ENCODE measurements around the gene DAG1. TPM values are rescaled to one million over a fixed set of nuclear protein-coding genes. Genes with fewer than 3 reads are reported as not detected.
A peak's percentile ranks its signal among the peaks of the same experiment; 100 is the strongest.

DAG1 gene
- total and polyA plus RNA-seq, 10 of the 15 experiments (the other 5 are each of a cell fraction or from before 2014, with no cell fraction given): 0.33 to 16.3 (median 9.2) TPM

- peak; percentile 62; the same call in 1 of the 2 replicates for TF ChIP-seq SMAD5 (IDR thresholded peaks at IDR 0.05; ENCODE audit: low read depth)
- TF ChIP-seq NKRF (conservative IDR thresholded peaks at IDR 0.05): no peak; the same call in 1 of the 2 replicates
- TF ChIP-seq, protein P1, sequence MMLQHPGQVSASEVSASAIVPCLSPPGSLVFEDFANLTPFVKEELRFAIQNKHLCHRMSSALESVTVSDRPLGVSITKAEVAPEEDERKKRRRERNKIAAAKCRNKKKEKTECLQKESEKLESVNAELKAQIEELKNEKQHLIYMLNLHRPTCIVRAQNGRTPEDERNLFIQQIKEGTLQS (IDR thresholded peaks at IDR 0.05; ENCODE audit: borderline replicate concordance, extremely low read depth, low read depth, low read length): no peak
- peak; percentile 77; the same call in 2 of the 3 replicates for TF ChIP-seq POU2F2 (IDR thresholded peaks at IDR 0.05; ENCODE audit: borderline replicate concordance, low read depth, low read length)
- TF ChIP-seq, protein P2, sequence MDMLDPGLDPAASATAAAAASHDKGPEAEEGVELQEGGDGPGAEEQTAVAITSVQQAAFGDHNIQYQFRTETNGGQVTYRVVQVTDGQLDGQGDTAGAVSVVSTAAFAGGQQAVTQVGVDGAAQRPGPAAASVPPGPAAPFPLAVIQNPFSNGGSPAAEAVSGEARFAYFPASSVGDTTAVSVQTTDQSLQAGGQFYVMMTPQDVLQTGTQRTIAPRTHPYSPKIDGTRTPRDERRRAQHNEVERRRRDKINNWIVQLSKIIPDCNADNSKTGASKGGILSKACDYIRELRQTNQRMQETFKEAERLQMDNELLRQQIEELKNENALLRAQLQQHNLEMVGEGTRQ (IDR thresholded peaks at IDR 0.05; ENCODE audit: borderline replicate concordance, low read depth, low read length): no peak
- 0 out of 2 replicates have a peak, but pooled peaks have one; percentile 9 for TF ChIP-seq GATAD2B (conservative IDR thresholded peaks at IDR 0.05; ENCODE audit: low read depth)
- no peak for TF ChIP-seq TBL1XR1 (IDR thresholded peaks at IDR 0.05; ENCODE audit: low read depth, low read length)
- TF ChIP-seq RFX5 (IDR thresholded peaks at IDR 0.05; ENCODE audit: low read depth, low read length): 0 out of 2 replicates have a peak, but pooled peaks have one; percentile 18
- no peak for TF ChIP-seq CEBPZ (IDR thresholded peaks at IDR 0.05; ENCODE audit: low read depth, low read length)
- no peak for TF ChIP-seq EP300 (IDR thresholded peaks at IDR 0.05; ENCODE audit: borderline replicate concordance in 1 of 2, control insufficient read depth in 1 of 2, low read depth in 2 of 2, low read length in 2 of 2)
- no peak for TF ChIP-seq ZNF274 (IDR thresholded peaks at IDR 0.05; ENCODE audit: insufficient read depth, insufficient read length)
- TF ChIP-seq TCF12 (IDR thresholded peaks at IDR 0.05; ENCODE audit: low read depth, low read length): no peak
- TF ChIP-seq MYB (IDR thresholded peaks at IDR 0.05; ENCODE audit: borderline replicate concordance, low read depth, low read length): no peak
- TF ChIP-seq HDAC2 (IDR thresholded peaks at IDR 0.05): no peak
- TF ChIP-seq E4F1 (IDR thresholded peaks at IDR 0.05; ENCODE audit: borderline replicate concordance, partially characterized antibody): no peak
- TF ChIP-seq, protein P3, sequence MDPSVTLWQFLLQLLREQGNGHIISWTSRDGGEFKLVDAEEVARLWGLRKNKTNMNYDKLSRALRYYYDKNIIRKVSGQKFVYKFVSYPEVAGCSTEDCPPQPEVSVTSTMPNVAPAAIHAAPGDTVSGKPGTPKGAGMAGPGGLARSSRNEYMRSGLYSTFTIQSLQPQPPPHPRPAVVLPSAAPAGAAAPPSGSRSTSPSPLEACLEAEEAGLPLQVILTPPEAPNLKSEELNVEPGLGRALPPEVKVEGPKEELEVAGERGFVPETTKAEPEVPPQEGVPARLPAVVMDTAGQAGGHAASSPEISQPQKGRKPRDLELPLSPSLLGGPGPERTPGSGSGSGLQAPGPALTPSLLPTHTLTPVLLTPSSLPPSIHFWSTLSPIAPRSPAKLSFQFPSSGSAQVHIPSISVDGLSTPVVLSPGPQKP (IDR thresholded peaks at IDR 0.05; ENCODE audit: low read depth, low read length): 0 out of 2 replicates have a peak, but pooled peaks have one; percentile 11
- TF ChIP-seq JUNB (IDR thresholded peaks at IDR 0.05): no peak
- no peak for TF ChIP-seq KLF5 (IDR thresholded peaks at IDR 0.05; ENCODE audit: partially characterized antibody)
Observed at GRCh38 chr3:49469037-49469935, 781 bp upstream of the DAG1 start (continued).

Measured in GM12878 (cell line).